Thymus (tissue), 11 donors: ENCODE measurements around the gene EXOSC2. TPM values are rescaled to one million over a fixed set of nuclear protein-coding genes. Genes with fewer than 3 reads are reported as not detected.

Experiments
- DNase-seq, 9 donors: peaks; one replicate each; pipeline ENCODE4 v3.0.0-alpha.2; 2013; ENCODE audit warnings: low spot score in 9 of 9, low read depth in 6 of 9, missing footprints in 1 of 9
- H3K27ac ChIP-seq, 2 donors: one replicate each; pipeline ENCODE4 v1.5.1; 2013; ENCODE audit warnings: control low read depth in 1 of 2, low read depth in 1 of 2, low read length in 1 of 2, mild to moderate bottlenecking in 1 of 2, moderate library complexity in 1 of 2
- H3K27me3 ChIP-seq, 2 donors: one replicate each; pipeline ENCODE4 v1.5.1; 2013; ENCODE audit warnings: low read length in 1 of 2; ENCODE audit not compliant: control insufficient read depth in 2 of 2, insufficient read depth in 1 of 2
- H3K36me3 ChIP-seq, 2 donors: one replicate each; pipeline ENCODE4 v1.5.1; 2013; ENCODE audit warnings: low read length in 1 of 2, mild to moderate bottlenecking in 1 of 2, moderate library complexity in 1 of 2; ENCODE audit not compliant: control insufficient read depth in 2 of 2, insufficient read depth in 2 of 2
- H3K4me1 ChIP-seq, 2 donors: one replicate each; pipeline ENCODE4 v1.5.1; 2013; ENCODE audit warnings: low read length in 2 of 2; ENCODE audit not compliant: control insufficient read depth in 2 of 2, insufficient read depth in 2 of 2
- H3K4me3 ChIP-seq, 2 donors: one replicate each; pipeline ENCODE4 v1.5.1; 2013; ENCODE audit warnings: low read length in 2 of 2, control low read depth in 1 of 2, mild to moderate bottlenecking in 1 of 2
- H3K9me3 ChIP-seq, 2 donors: one replicate each; pipeline ENCODE4 v1.5.1; 2013; ENCODE audit warnings: low read length in 1 of 2, mild to moderate bottlenecking in 1 of 2; ENCODE audit not compliant: control insufficient read depth in 2 of 2, insufficient read depth in 1 of 2
- WGBS: extraction: QIAGEN DNeasy Blood & Tissue Kit; methylation state at CpG from one replicate; pipeline ENCODE4 v1.1.7; 2013; 5-methylcytosine and 5-hydroxymethylcytosine counted together
- polyA plus RNA-seq: library from polyadenylated mRNA; stranded (reverse); fragments of 200-250 nt; gene quantifications from one replicate; pipeline ENCODE4 v1.2.3, GENCODE V29; 2013
- total RNA-seq: library from RNA; stranded (reverse); fragments of 120-200 nt; gene quantifications from one replicate; pipeline ENCODE4 v1.2.4, GENCODE V29; 2013
- donor health status: healthy.

EXOSC2 gene
- total and polyA plus RNA-seq, 2 donors = 20.2 to 28.0 TPM

DNA sequence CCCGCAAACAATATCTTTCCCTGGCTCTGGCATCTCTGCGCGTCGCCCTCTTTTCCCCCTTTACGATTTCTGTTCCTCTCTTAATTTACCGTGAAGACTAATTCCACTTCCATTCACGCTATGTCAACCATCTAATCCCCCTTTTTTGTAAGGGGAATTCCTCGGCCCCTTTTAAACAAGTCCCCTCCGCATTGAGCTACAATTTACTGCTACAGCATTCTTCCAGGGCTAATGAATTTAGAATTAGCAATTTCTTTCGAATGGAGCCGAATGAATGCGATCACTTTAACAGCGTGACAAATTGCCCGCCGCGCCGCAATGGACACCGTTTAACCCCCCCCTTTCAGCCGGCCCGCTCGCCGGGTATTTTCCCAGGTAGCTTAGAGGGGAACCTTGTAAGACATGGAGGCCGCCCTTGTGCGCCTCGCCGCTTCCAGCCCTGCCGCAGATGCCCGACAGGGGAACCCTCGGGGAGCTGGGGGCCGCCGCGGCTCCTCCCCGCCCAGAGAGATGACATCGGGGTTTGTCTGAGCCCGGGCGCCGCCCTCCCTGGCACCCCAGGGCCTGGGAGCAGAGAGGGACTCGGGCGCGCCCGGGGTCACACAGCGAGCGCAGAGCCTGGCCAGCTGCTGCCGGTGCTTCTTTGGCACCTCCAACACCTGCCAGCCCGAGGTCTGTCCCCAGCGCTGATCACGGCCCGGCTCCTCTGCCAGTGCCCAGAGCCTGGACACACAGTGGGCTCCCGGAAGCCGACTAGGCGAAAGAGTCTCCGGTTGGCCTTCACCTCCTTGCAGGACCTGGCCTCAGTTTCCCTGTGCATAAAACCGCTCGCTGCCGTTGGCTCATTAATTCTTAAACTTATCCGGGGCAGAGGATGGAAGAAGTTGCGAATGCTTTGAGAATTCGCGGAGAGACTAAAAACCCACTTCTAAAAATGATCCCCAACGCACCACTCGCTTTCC is 27.9 kb upstream of the EXOSC2 start:
- Histone ChIP-seq H3K9me3 (peaks cover 0 to 12% of the 10 kb centered on the region in 2 donors), H3K27ac (no peak overlapping the region), H3K4me1 (peaks cover 0 to 4% of the 10 kb centered on the region in 2 donors), H3K36me3 (no peaks in the 10 kb centered on the region), H3K4me3 (no peak overlapping the region), H3K27me3 (peaks cover 81 to 93% of the 10 kb centered on the region in 2 donors)
- DNase-seq = no peak
- WGBS = 7% methylated on average over 61 of the region's 61 CpGs

DNA sequence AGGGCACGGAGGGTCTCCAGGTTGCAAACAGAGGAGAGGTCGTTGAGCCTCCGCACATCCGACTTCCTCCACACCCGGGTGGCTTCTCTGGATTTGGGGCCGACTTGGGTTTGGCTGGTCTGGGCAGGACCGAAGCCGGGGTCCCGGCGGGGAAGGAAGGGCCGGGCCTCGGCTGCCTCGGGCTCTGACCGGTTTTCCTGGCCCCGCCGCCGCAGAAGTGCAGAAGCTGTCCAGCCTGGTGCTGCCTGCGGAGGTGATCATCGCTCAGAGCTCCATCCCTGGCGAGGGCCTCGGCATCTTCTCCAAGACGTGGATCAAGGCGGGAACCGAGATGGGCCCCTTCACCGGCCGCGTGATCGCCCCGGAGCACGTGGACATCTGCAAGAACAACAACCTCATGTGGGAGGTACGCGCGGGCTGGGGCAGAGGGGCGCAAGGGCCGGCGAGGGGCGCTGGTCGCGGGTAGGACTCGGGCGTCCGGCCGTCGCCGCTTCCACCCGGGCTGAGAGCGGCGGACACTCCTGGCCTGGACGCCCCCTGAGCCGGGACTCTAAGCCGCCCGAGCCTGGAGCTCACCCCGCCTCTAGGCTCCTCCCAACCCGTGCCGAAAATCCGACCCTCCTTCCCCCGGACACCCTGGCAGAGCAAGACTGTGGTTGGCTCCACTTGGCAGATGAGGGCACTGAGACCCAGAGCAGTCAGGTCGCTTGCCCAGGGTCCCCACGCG is 27.0 kb upstream of the EXOSC2 start:
- Histone ChIP-seq H3K4me3 (no peak overlapping the region), H3K36me3 (no peaks in the 10 kb centered on the region), H3K9me3 (peaks cover 0 to 7% of the 10 kb centered on the region in 2 donors), H3K4me1 (peaks cover 0 to 4% of the 10 kb centered on the region in 2 donors), H3K27me3 (peaks cover 72 to 88% of the 10 kb centered on the region in 2 donors), H3K27ac (no peak overlapping the region)
- WGBS = 8% methylated on average over 60 of the region's 60 CpGs
- DNase-seq = no peak

DNA sequence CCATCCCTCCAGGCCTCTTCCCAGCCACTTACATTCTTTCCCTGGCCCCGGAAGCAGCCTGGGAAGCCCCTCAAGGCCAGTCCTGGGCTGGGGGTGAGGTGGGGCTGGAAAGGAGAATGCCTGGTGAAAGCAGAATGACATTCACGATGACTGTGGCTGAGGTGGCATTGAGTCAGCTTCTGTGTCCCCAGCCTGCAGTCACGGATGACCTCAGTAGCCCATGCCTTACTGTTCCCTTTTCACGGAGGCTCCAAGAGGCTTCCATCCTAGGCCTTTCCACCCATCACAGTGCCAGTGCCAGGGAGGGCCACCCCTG is 26.5 kb upstream of the EXOSC2 start:
- no peak overlapping the region for H3K27ac ChIP-seq
- 41% methylated on average over 4 of the region's 4 CpGs for WGBS
- H3K9me3 ChIP-seq = peaks cover 0 to 5% of the 10 kb centered on the region in 2 donors
- H3K36me3 ChIP-seq = no peaks in the 10 kb centered on the region
- no peak for DNase-seq
- peaks cover 67 to 87% of the 10 kb centered on the region in 2 donors for H3K27me3 ChIP-seq
- H3K4me1 ChIP-seq = peaks cover 0 to 4% of the 10 kb centered on the region in 2 donors
- no peak overlapping the region for H3K4me3 ChIP-seq

DNA sequence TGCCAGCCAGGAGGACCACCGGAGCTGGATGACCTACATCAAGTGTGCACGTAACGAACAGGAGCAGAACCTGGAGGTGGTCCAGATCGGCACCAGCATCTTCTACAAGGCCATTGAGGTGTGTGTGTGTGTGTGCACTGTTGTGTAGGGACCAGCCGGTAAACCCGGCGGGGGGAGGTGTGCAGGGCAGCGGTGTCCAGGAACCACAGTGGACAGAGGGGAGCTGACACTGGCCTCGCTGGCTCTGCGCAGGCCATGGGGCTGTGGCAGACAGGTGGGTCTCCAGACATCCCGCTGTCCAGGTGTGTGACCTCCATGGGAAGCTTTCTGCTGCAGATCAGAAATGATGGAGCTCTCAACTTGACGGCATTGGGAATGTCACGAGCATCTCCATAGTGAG is 25.4 kb upstream of the EXOSC2 start:
- WGBS = 97% methylated on average over 13 of the region's 13 CpGs
- H3K4me1 ChIP-seq = peaks cover 0 to under 1% of the 10 kb centered on the region in 2 donors
- no peak overlapping the region for H3K27ac ChIP-seq
- peaks cover 0 to 5% of the 10 kb centered on the region in 2 donors for H3K9me3 ChIP-seq
- H3K36me3 ChIP-seq = no peaks in the 10 kb centered on the region
- H3K27me3 ChIP-seq = peaks cover 56 to 87% of the 10 kb centered on the region in 2 donors
- no peak overlapping the region for H3K4me3 ChIP-seq
- no peak for DNase-seq

DNA sequence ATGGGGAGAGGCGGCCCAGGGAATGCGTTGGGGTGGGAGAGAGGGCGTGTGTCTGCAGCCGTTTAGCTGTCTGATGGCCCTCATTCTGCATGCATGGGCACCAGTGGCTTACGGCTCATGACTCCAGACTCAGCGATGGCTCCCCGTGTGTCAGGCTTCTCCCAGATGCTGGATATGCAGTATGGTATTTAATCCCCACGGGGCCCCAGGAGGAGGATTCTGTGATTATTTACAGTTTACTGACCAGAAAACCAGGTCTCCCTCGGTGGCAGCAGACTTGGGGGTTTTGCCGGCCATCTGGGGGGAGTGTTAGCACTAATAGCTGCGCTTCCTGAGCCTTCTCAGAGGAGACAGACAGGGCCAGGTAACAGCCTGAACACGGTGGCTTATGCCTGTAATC is 24.9 kb upstream of the EXOSC2 start:
- H3K4me3 ChIP-seq = no peak overlapping the region
- H3K9me3 ChIP-seq = peaks cover 0 to 5% of the 10 kb centered on the region in 2 donors
- H3K36me3 ChIP-seq = no peaks in the 10 kb centered on the region
- no peaks in the 10 kb centered on the region for H3K4me1 ChIP-seq
- peaks cover 51 to 84% of the 10 kb centered on the region in 2 donors for H3K27me3 ChIP-seq
- WGBS = 74% methylated on average over 12 of the region's 12 CpGs
- H3K27ac ChIP-seq = no peak overlapping the region
- no peak for DNase-seq

DNA sequence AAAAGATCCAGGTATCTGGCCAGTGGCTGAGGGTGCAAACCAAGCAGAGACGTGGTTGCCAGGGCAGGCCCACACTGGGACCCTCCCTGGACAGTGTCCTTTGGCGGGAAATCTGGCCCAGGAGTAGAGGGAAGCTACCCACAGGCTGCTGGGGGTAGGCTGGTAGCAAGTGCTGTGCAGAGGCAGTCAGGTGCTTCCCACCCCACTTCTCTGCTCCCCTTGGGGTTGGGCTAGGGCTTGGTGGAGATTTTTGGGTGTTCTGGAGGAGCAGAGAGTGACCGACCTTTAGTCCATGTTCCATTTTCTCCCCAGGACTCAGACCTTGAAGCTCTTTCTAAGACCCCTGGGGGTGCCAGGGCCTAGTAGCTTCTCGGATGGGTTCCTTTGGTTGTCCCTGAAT is 23.6 kb upstream of the EXOSC2 start:
- Histone ChIP-seq H3K9me3 (peaks cover 0 to 5% of the 10 kb centered on the region in 2 donors), H3K27me3 (peaks cover 39 to 71% of the 10 kb centered on the region in 2 donors), H3K36me3 (no peaks in the 10 kb centered on the region), H3K4me1 (no peaks in the 10 kb centered on the region), H3K27ac (no peak overlapping the region), H3K4me3 (no peak overlapping the region)
- whole genome bisulfite sequencing = 83% methylated on average over 4 of the region's 4 CpGs
- DNase-seq = no peak

DNA sequence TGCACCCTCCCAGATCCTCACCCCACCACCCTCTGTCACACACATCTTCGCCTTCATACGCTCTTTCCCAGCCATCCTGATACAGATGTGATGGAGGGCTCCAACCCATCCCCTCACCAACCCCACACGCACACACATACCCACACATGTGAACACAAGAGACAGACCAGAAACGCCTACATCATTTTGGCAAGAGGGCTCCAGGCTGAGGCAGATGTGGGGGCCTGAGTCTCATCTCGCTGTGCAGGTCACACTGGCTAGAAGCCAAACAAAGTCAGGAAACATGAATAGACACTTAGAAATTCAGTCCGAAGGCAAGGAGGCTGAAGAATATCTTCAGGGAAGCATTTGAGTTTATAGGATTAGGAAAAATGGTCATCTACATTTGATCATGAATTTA is 22.9 kb upstream of the EXOSC2 start:
- no peak overlapping the region for H3K4me3 ChIP-seq
- peaks cover 33 to 71% of the 10 kb centered on the region in 2 donors for H3K27me3 ChIP-seq
- no peaks in the 10 kb centered on the region for H3K36me3 ChIP-seq
- H3K27ac ChIP-seq = no peak overlapping the region
- WGBS = 88% methylated on average over 6 of the region's 6 CpGs
- H3K9me3 ChIP-seq = peaks cover 0 to 5% of the 10 kb centered on the region in 2 donors
- DNase-seq = no peak
- no peaks in the 10 kb centered on the region for H3K4me1 ChIP-seq

DNA sequence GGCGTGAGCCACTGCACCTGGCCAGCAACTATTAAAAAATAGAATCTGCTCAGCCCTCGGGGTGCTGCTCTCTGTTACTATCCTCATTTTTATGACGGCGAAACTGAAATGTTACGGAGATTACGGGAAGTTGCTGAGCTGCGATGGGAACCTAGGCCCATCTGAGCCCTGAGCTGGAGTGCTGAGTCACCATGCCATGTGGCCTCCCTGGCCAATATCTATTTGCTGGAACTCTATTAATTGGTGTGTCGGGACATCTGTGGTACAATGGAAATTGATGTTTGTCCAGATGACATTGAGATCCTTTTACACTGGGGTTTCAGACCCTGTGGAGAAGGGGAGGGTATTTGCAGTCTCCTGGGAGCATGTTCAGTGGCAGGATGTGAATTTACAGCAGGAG is 21.1 kb upstream of the EXOSC2 start:
- WGBS = 96% methylated on average over 8 of the region's 8 CpGs
- H3K9me3 ChIP-seq = no peaks in the 10 kb centered on the region
- H3K36me3 ChIP-seq = no peaks in the 10 kb centered on the region
- H3K27me3 ChIP-seq = peaks cover 17 to 62% of the 10 kb centered on the region in 2 donors
- no peak overlapping the region for H3K27ac ChIP-seq
- H3K4me1 ChIP-seq = no peaks in the 10 kb centered on the region
- no peak overlapping the region for H3K4me3 ChIP-seq
- DNase-seq = no peak
